Measurements from ENCODE around the gene OR6C68.

DNA sequence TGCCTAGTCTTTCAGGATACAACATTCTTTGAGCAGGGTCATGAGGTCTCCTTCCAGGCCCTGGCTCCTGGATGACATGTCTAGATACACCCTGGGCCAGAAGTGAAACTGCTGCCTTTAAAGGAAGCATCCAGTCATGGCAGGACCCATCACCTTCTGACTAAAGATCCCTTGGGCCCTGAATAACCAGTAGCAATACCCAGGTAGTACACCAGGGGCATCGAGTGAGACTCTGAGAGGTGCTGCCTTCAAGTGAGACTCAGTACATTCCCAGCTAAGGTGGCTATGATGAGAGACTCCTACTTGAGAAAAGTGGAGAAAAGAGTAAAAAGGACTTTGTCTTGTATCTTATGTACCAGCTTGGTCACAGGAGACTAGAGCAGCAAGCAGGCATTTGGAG, 23.5 kb downstream of the OR6C68 start:
- no peak for TF ChIP-seq POLR2A (IDR thresholded peaks at IDR 0.05)
- TF ChIP-seq, protein P1, sequence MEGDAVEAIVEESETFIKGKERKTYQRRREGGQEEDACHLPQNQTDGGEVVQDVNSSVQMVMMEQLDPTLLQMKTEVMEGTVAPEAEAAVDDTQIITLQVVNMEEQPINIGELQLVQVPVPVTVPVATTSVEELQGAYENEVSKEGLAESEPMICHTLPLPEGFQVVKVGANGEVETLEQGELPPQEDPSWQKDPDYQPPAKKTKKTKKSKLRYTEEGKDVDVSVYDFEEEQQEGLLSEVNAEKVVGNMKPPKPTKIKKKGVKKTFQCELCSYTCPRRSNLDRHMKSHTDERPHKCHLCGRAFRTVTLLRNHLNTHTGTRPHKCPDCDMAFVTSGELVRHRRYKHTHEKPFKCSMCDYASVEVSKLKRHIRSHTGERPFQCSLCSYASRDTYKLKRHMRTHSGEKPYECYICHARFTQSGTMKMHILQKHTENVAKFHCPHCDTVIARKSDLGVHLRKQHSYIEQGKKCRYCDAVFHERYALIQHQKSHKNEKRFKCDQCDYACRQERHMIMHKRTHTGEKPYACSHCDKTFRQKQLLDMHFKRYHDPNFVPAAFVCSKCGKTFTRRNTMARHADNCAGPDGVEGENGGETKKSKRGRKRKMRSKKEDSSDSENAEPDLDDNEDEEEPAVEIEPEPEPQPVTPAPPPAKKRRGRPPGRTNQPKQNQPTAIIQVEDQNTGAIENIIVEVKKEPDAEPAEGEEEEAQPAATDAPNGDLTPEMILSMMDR (IDR thresholded peaks at IDR 0.05) = no peak
